ENCODE measurements around the gene SEZ6L2. TPM values are rescaled to one million over a fixed set of nuclear protein-coding genes. Genes with fewer than 3 reads are reported as not detected.

Gene SEZ6L2
- total RNA-seq, 2 experiments from 2014 or later: 0.11 to 0.13 TPM

DNA sequence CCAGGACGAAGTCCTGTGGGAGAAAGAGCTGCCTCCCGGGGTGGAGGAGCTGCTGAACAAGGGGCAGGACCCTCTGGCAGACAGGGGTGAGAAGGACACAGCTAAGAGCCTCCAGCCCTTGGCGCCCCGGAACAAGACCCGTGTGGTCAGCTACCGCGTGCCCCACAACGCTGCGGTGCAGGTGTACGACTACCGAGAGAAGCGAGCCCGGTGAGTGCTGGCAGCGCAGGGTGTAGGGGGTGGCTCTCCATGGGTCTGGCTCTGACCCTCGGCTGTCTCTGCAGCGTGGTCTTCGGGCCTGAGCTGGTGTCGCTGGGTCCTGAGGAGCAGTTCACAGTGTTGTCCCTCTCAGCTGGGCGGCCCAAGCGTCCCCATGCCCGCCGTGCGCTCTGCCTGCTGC is 57.7 kb downstream of the SEZ6L2 start:
- Mint-ChIP-seq H3K27me3 (no peaks in the 10 kb centered on the region), H3K4me3 (no peak overlapping the region), H3K36me3 (ENCODE audit: low read depth) (peaks cover 8% of the 10 kb centered on the region), H3K4me1 (ENCODE audit: low read depth) (no peaks in the 10 kb centered on the region), H3K9me3 (no peaks in the 10 kb centered on the region), H3K27ac (no peak overlapping the region)
- ChIA-PET POLR2A (interaction anchor here (1.2 kb wide), 2 partner anchors 15 to 222 kb away, joined by 3 read pairs; no protein-coding TSS in a partner anchor), CTCF (interaction anchor here (1.5 to 2.0 kb wide), 3 partner anchors 25 to 111 kb away, joined by 3 to 6 read pairs (median 4); partner anchors contain the start of gene PAGR1)
- ATAC-seq (no peak), DNase-seq (no peak)
- intact Hi-C loops (cut with micrococcal nuclease): no loop called here
- TF ChIP-seq, protein P1, sequence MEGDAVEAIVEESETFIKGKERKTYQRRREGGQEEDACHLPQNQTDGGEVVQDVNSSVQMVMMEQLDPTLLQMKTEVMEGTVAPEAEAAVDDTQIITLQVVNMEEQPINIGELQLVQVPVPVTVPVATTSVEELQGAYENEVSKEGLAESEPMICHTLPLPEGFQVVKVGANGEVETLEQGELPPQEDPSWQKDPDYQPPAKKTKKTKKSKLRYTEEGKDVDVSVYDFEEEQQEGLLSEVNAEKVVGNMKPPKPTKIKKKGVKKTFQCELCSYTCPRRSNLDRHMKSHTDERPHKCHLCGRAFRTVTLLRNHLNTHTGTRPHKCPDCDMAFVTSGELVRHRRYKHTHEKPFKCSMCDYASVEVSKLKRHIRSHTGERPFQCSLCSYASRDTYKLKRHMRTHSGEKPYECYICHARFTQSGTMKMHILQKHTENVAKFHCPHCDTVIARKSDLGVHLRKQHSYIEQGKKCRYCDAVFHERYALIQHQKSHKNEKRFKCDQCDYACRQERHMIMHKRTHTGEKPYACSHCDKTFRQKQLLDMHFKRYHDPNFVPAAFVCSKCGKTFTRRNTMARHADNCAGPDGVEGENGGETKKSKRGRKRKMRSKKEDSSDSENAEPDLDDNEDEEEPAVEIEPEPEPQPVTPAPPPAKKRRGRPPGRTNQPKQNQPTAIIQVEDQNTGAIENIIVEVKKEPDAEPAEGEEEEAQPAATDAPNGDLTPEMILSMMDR (IDR thresholded peaks at IDR 0.05): no peak

DNA sequence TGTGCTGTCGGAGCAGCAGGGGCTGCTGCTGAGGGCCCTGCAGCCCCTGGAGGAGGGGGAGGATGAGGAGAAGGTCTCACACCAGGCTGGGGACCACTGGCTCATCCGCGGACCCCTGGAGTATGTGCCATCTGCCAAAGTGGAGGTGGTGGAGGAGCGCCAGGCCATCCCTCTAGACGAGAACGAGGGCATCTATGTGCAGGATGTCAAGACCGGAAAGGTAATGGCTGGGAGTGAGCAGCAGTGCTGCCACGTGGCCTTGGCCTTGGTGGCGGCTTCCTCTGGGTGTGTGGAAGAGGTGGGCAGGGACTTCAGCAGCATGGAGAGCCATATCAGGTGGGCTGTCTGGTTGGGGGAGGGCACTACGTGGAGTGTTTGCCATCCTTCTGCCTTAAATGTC is 59.1 kb downstream of the SEZ6L2 start:
- Mint-ChIP-seq H3K27me3 (no peaks in the 10 kb centered on the region), H3K9me3 (no peaks in the 10 kb centered on the region), H3K4me1 (ENCODE audit: low read depth) (peaks cover 4% of the 10 kb centered on the region), H3K4me3 (no peak overlapping the region), H3K36me3 (ENCODE audit: low read depth) (peaks cover 9% of the 10 kb centered on the region), H3K27ac (no peak overlapping the region)
- DNase-seq (no peak), ATAC-seq (no peak)
- intact Hi-C loops (cut with micrococcal nuclease): no loop called here
- ChIA-PET CTCF (interaction anchor here (1.5 kb wide), 1 partner anchor 8 kb away, joined by 6 read pairs; no protein-coding TSS in a partner anchor), POLR2A (interaction anchor here (2.0 kb wide), 1 partner anchor 32 kb away, joined by 5 read pairs; no protein-coding TSS in a partner anchor)
- TF ChIP-seq, protein P1 (IDR thresholded peaks at IDR 0.05): no peak

DNA sequence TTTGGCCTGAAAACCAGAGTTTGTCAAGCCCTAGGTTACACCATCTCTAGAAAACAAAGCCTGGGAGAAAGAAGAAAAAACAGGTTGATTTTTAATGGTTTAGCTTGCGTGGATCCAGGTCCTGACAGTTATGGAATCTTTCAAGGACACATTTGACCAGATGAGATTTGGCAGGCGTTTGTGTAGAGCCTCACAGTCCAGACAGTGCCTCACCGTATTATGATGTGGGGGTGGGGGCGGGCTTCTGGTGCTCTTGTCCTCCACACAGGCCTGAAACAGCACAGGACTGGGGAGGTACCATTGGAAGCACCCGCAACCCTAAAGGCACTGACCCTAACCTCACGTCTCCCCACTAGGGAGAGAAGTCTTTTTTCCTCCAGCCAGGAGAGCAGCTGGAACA is 59.5 kb downstream of the SEZ6L2 start:
- Mint-ChIP-seq H3K9me3 (no peaks in the 10 kb centered on the region), H3K4me3 (no peak overlapping the region), H3K36me3 (ENCODE audit: low read depth) (peaks cover 9% of the 10 kb centered on the region), H3K27me3 (no peaks in the 10 kb centered on the region), H3K4me1 (ENCODE audit: low read depth) (peaks cover 4% of the 10 kb centered on the region), H3K27ac (no peak overlapping the region)
- TF ChIP-seq, protein P1 (IDR thresholded peaks at IDR 0.05): no peak
- ATAC-seq: no peak
- DNase-seq: no peak
- ChIA-PET POLR2A (interaction anchor here (2.0 kb wide), 1 partner anchor 32 kb away, joined by 5 read pairs; no protein-coding TSS in a partner anchor), CTCF (interaction anchor here (1.5 kb wide), 1 partner anchor 8 kb away, joined by 6 read pairs; no protein-coding TSS in a partner anchor)
- intact Hi-C loops (cut with micrococcal nuclease): no loop called here

DNA sequence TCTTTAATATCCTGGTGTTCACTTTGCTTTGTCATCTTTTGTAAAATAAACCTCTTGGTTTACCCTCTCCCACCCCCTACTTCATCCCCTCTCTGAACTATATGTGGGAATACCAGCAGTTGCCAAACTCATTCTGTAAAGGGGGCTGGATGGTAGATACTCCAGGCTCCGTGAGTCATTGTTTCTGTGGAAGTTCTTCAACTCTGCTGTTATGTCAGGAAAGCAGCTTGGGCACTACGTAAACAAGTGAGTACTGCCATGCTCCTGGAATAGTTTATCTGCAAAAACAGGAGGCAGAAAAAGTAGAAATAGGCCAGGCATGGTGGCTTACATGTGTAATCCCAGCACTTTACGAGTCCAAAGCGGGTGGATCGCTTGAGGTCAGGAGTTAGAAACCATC is 61.5 kb downstream of the SEZ6L2 start:
- ChIA-PET POLR2A (no interaction called here), CTCF (interaction anchor here (1.4 to 3.6 kb wide), 3 partner anchors 9 to 14 kb away, joined by 3 to 18 read pairs (median 4); no protein-coding TSS in a partner anchor)
- Mint-ChIP-seq H3K27ac (no peak overlapping the region), H3K27me3 (no peaks in the 10 kb centered on the region), H3K4me1 (ENCODE audit: low read depth) (peaks cover 11% of the 10 kb centered on the region), H3K9me3 (no peaks in the 10 kb centered on the region), H3K4me3 (no peak overlapping the region), H3K36me3 (ENCODE audit: low read depth) (peaks cover 17% of the 10 kb centered on the region)
- intact Hi-C loops (cut with micrococcal nuclease): no loop called here
- ATAC-seq (no peak), DNase-seq (no peak)
- TF ChIP-seq, protein P1 (IDR thresholded peaks at IDR 0.05): no peak

DNA sequence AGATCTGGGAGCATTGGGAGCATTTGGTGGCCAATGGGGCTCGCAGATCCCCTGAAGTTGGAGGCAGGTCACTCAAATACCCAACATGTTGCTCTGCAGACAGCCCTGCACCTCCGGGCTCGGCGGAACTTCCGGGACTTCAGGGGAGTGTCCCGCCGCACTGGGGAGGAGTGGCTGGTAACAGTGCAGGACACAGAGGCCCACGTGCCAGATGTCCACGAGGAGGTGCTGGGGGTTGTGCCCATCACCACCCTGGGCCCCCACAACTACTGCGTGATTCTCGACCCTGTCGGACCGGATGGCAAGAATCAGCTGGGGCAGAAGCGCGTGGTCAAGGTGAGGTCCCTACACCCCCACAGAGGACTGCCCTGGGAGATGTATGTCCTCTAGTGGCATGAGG is 62.7 kb downstream of the SEZ6L2 start:
- ATAC-seq (no peak), DNase-seq (no peak)
- Mint-ChIP-seq H3K36me3 (ENCODE audit: low read depth) (peaks cover 21% of the 10 kb centered on the region), H3K27me3 (no peaks in the 10 kb centered on the region), H3K4me1 (ENCODE audit: low read depth) (peaks cover 14% of the 10 kb centered on the region), H3K4me3 (no peak overlapping the region), H3K9me3 (no peaks in the 10 kb centered on the region), H3K27ac (no peak overlapping the region)
- intact Hi-C loops (cut with micrococcal nuclease): no loop called here
- ChIA-PET CTCF (interaction anchor here (3.6 kb wide), 1 partner anchor 12 kb away, joined by 18 read pairs; no protein-coding TSS in a partner anchor), POLR2A (interaction anchor here (0.5 to 0.7 kb wide), 2 partner anchors 159 to 161 kb away, joined by 4 read pairs; partner anchors contain the start of gene HIRIP3)
- TF ChIP-seq, protein P1 (IDR thresholded peaks at IDR 0.05): no peak
